Measurements from ENCODE around the gene CLIC4. TPM values are rescaled to one million over a fixed set of nuclear protein-coding genes. Genes with fewer than 3 reads are reported as not detected.
A peak's percentile ranks its signal among the peaks of the same experiment; 100 is the strongest.

CLIC4 gene
- polyA plus RNA-seq, 1 experiment: 561 TPM

GRCh38 chr1:24860841-24861240, 115.6 kb downstream of the CLIC4 start:
- POLR2A ChIA-PET: no interaction called here
- CTCF ChIA-PET: interaction anchor here (1.9 kb wide), 1 partner anchor 13 kb away, joined by 5 read pairs; no protein-coding TSS in a partner anchor
- no peak for TF ChIP-seq CTCF (IDR thresholded peaks at IDR 0.05; ENCODE audit: low read depth, low read length)
- no peak for DNase-seq (ENCODE audit: low read depth, low spot score)
- H3K4me3 ChIP-seq (ENCODE audit: low read depth, low read length): no peak overlapping the region
- H3K9me3 ChIP-seq (ENCODE audit: control insufficient read depth, insufficient read depth, low read length): no peaks in the 10 kb centered on the region
- H3K27ac ChIP-seq (ENCODE audit: low read depth, low read length): no peak overlapping the region
- H3K27me3 ChIP-seq (ENCODE audit: control insufficient read depth, insufficient read depth, low read length): peaks cover 21% of the 10 kb centered on the region

GRCh38 chr1:24861821-24862727, 116.8 kb downstream of the CLIC4 start:
- H3K9me3 ChIP-seq (ENCODE audit: control insufficient read depth, insufficient read depth, low read length): no peaks in the 10 kb centered on the region
- H3K27me3 ChIP-seq (ENCODE audit: control insufficient read depth, insufficient read depth, low read length): peaks cover 23% of the 10 kb centered on the region
- CTCF ChIA-PET: interaction anchor here (0.6 to 1.9 kb wide), 3 partner anchors 11 to 174 kb away, joined by 3 to 5 read pairs (median 3); no protein-coding TSS in a partner anchor
- no peak overlapping the region for H3K27ac ChIP-seq (ENCODE audit: low read depth, low read length)
- TF ChIP-seq CTCF (IDR thresholded peaks at IDR 0.05; ENCODE audit: low read depth, low read length): peak; percentile 34
- H3K4me3 ChIP-seq (ENCODE audit: low read depth, low read length): no peak overlapping the region
- DNase-seq (ENCODE audit: low read depth, low spot score): no peak
- POLR2A ChIA-PET: no interaction called here

- no peak for TF ChIP-seq CTCF (IDR thresholded peaks at IDR 0.05; ENCODE audit: low read depth, low read length)
- H3K9me3 ChIP-seq (ENCODE audit: control insufficient read depth, insufficient read depth, low read length): no peaks in the 10 kb centered on the region
- no peak overlapping the region for H3K27ac ChIP-seq (ENCODE audit: low read depth, low read length)
- peaks cover 27% of the 10 kb centered on the region for H3K27me3 ChIP-seq (ENCODE audit: control insufficient read depth, insufficient read depth, low read length)
- no peak overlapping the region for H3K4me3 ChIP-seq (ENCODE audit: low read depth, low read length)
- DNase-seq (ENCODE audit: low read depth, low spot score): no peak
- POLR2A ChIA-PET: no interaction called here
- CTCF ChIA-PET: interaction anchor here (1.1 to 1.9 kb wide), 2 partner anchors 15 to 175 kb away, joined by 3 to 5 read pairs; no protein-coding TSS in a partner anchor
Observed at GRCh38 chr1:24862775-24863483, 117.7 kb downstream of the CLIC4 start.

GRCh38 chr1:24864370-24864777, 119.1 kb downstream of the CLIC4 start:
- no peak for DNase-seq (ENCODE audit: low read depth, low spot score)
- Histone ChIP-seq H3K27me3 (ENCODE audit: control insufficient read depth, insufficient read depth, low read length) (peaks cover 32% of the 10 kb centered on the region), H3K27ac (ENCODE audit: low read depth, low read length) (no peak overlapping the region), H3K9me3 (ENCODE audit: control insufficient read depth, insufficient read depth, low read length) (no peaks in the 10 kb centered on the region), H3K4me3 (ENCODE audit: low read depth, low read length) (no peak overlapping the region)
- ChIA-PET CTCF (no interaction called here), POLR2A (no interaction called here)
- TF ChIP-seq CTCF (IDR thresholded peaks at IDR 0.05; ENCODE audit: low read depth, low read length): no peak

- CTCF ChIA-PET: no interaction called here
- TF ChIP-seq CTCF (IDR thresholded peaks at IDR 0.05; ENCODE audit: low read depth, low read length): no peak
- no peak overlapping the region for H3K27ac ChIP-seq (ENCODE audit: low read depth, low read length)
- H3K9me3 ChIP-seq (ENCODE audit: control insufficient read depth, insufficient read depth, low read length): no peaks in the 10 kb centered on the region
- no peak for DNase-seq (ENCODE audit: low read depth, low spot score)
- H3K4me3 ChIP-seq (ENCODE audit: low read depth, low read length): no peak overlapping the region
- POLR2A ChIA-PET: no interaction called here
- peaks cover 32% of the 10 kb centered on the region for H3K27me3 ChIP-seq (ENCODE audit: control insufficient read depth, insufficient read depth, low read length)
Observed at GRCh38 chr1:24865168-24865567, 119.9 kb downstream of the CLIC4 start.

Measured in AG04450 (cell line).